PC-3 (cell line): Measurements from ENCODE around the gene ZNF3. TPM values are rescaled to one million over a fixed set of nuclear protein-coding genes. Genes with fewer than 3 reads are reported as not detected.
A peak's percentile ranks its signal among the peaks of the same experiment; 100 is the strongest.

Source experiments
- ATAC-seq: fragments of 200-7000 bp; cut with Tn5 transposase; 2 replicates; pipeline ENCODE4 v1.9.1; 2020; ENCODE audit warnings: mild to moderate bottlenecking, moderate library complexity
- BruUV-seq: library from RNA; stranded (reverse); fragments of 400-500 nt; replicated peaks from 2 replicates; lab custom pipeline; 2021; lab: Mats Ljungman, UMichigan
- CTCF ChIA-PET: fragments of 300-600 bp; sonication (Branson Sonifier 250); formaldehyde crosslinking; loops from one replicate; lab custom pipeline; 2022; ENCODE audit warnings: antibody characterized with exemption; lab: Charles Lee
- POLR2A ChIA-PET: fragments of 300-600 bp; sonication (Branson Sonifier 250); formaldehyde crosslinking; loops from one replicate; lab custom pipeline; 2022; ENCODE audit warnings: antibody characterized with exemption; ENCODE audit not compliant: unreplicated experiment; lab: Charles Lee
- DNase-seq: peaks from one replicate; pipeline ENCODE4 v3.0.0-alpha.2; 2015
- H2AFZ ChIP-seq: fragments of 300-600 bp; sonication (generic); 2 replicates; pipeline ENCODE4 v1.6.0; 2016; ENCODE audit warnings: antibody characterized with exemption, low read length
- H3F3A ChIP-seq: fragments of 300-600 bp; sonication (generic); one replicate; pipeline ENCODE4 v1.6.0; 2017; ENCODE audit warnings: antibody characterized with exemption, low read length, control low read depth, mild to moderate bottlenecking; ENCODE audit not compliant: unreplicated experiment
- H3K27ac ChIP-seq: fragments of 300-600 bp; sonication (generic); 2 replicates; pipeline ENCODE4 v1.5.1; 2016; ENCODE audit warnings: mild to moderate bottlenecking, low read length
- H3K27me3 ChIP-seq: fragments of 300-600 bp; sonication (generic); 2 replicates; pipeline ENCODE4 v1.6.1; 2016; ENCODE audit warnings: low read length, mixed read lengths
- H3K36me3 ChIP-seq: fragments of 300-600 bp; sonication (generic); 2 replicates; pipeline ENCODE4 v1.6.1; 2016; ENCODE audit warnings: low read depth, mixed run types, low read length, mixed read lengths
- H3K4me1 ChIP-seq: fragments of 300-600 bp; sonication (generic); 2 replicates; pipeline ENCODE4 v1.5.1; 2016; ENCODE audit warnings: low read length; ENCODE audit not compliant: insufficient read depth
- H3K4me2 ChIP-seq: fragments of 300-600 bp; sonication (generic); 2 replicates; pipeline ENCODE4 v1.6.0; 2016; ENCODE audit warnings: low read length
- H3K4me3 ChIP-seq: fragments of 300-600 bp; sonication (generic); 2 replicates; pipeline ENCODE4 v1.5.1; 2016; ENCODE audit warnings: mild to moderate bottlenecking, low read length, mixed read lengths
- H3K79me2 ChIP-seq: fragments of 300-600 bp; sonication (generic); 2 replicates; pipeline ENCODE4 v1.6.1; 2017; ENCODE audit warnings: low read length, mixed read lengths
- H3K9ac ChIP-seq: fragments of 300-600 bp; sonication (generic); 2 replicates; pipeline ENCODE4 v1.6.0; 2016; ENCODE audit warnings: mild to moderate bottlenecking, low read length
- H3K9me2 ChIP-seq: fragments of 300-600 bp; sonication (generic); replicated peaks from 2 replicates; pipeline ENCODE4 v1.6.1; 2016; ENCODE audit warnings: mixed run types, low read length, mixed read lengths
- H3K9me3 ChIP-seq: fragments of 300-600 bp; sonication (generic); 2 replicates; pipeline ENCODE4 v1.6.1; 2016; ENCODE audit warnings: low read length, mixed read lengths
- H4K20me1 ChIP-seq: fragments of 300-600 bp; sonication (generic); 2 replicates; pipeline ENCODE4 v1.6.1; 2016; ENCODE audit warnings: low read length, mixed read lengths
- EZH2 ChIP-seq: fragments of 300-600 bp; sonication (generic); IDR thresholded peaks from one replicate; pipeline ENCODE4 v1.6.1; 2017; ENCODE audit warnings: antibody characterized with exemption, mild to moderate bottlenecking, low read length; ENCODE audit not compliant: unreplicated experiment
- EZH2phosphoT487 ChIP-seq: fragments of 300-600 bp; sonication (generic); IDR thresholded peaks from 2 replicates; pipeline ENCODE4 v1.6.1; 2018; ENCODE audit warnings: mild to moderate bottlenecking, antibody characterized with exemption, low read length, borderline replicate concordance
- intact Hi-C: fragments of 100-400 bp; cut with micrococcal nuclease; formaldehyde crosslinking; loops from 2 replicates; pipeline ENCODE4 v1.9.0; 2023
- total RNA-seq: library from RNA; depleted of rRNA; stranded (reverse); fragments of >200 nt; gene quantifications from 2 replicates; pipeline ENCODE4 v1.2.3, GENCODE V29; 2014
- TF ChIP-seq, protein P1 (sequence below): fragments of 300-600 bp; sonication (generic); conservative IDR thresholded peaks from 2 replicates; pipeline ENCODE4 v1.5.1; 2017; ENCODE audit warnings: antibody characterized with exemption, low read depth, mild to moderate bottlenecking, low read length

Gene ZNF3
- total RNA-seq, 1 experiment from 2014 or later = 16.5 TPM

DNA sequence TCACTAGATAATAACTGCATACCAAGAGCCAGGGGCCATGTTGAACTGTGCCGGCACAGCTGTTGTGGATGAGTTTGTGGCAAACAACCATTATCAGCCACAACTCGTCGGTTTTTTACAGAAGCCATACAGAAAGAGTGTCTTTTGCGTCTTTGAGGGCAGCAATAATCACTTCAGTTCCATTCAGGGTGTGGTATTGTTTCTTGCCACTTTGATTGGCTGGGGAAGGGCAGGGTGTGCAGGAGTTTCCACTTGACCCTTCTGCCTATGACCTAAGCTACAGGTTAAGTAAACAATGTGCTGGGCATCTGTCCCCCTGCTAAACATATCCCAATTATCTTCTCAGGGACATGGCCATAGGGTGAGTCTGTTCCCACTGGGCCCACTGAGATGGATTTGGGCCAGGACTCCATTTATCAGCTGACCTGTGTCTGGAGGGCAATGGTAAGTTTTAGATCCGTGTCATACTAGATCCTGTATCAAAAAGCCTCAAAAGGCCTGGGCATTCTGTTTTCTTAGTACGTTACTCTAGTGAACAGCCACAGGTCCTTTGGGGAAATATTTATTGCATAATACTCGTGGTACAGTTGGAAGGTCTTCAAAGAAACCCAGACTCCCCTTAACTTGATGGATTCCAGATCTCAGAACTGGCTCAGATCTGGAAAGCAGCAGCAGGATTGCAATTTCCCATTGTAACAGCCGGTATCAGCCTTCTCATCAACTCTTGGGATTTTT is 15.9 kb downstream of the ZNF3 start:
- H3K27ac ChIP-seq = no peak overlapping the region
- ChIA-PET POLR2A (no interaction called here), CTCF (no interaction called here)
- no peak overlapping the region for H3K9ac ChIP-seq
- H3K9me3 ChIP-seq = no peaks in the 10 kb centered on the region
- H3K27me3 ChIP-seq = no peaks in the 10 kb centered on the region
- TF ChIP-seq, protein P1, sequence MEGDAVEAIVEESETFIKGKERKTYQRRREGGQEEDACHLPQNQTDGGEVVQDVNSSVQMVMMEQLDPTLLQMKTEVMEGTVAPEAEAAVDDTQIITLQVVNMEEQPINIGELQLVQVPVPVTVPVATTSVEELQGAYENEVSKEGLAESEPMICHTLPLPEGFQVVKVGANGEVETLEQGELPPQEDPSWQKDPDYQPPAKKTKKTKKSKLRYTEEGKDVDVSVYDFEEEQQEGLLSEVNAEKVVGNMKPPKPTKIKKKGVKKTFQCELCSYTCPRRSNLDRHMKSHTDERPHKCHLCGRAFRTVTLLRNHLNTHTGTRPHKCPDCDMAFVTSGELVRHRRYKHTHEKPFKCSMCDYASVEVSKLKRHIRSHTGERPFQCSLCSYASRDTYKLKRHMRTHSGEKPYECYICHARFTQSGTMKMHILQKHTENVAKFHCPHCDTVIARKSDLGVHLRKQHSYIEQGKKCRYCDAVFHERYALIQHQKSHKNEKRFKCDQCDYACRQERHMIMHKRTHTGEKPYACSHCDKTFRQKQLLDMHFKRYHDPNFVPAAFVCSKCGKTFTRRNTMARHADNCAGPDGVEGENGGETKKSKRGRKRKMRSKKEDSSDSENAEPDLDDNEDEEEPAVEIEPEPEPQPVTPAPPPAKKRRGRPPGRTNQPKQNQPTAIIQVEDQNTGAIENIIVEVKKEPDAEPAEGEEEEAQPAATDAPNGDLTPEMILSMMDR = no peak
- TF ChIP-seq EZH2 = no peak
- TF ChIP-seq EZH2phosphoT487 = no peak
- H3K79me2 ChIP-seq = no peaks in the 10 kb centered on the region
- H2AFZ ChIP-seq = no peak overlapping the region
- H4K20me1 ChIP-seq = no peaks in the 10 kb centered on the region
- BruUV-seq = no TSS peak
- H3K4me2 ChIP-seq = no peak overlapping the region
- H3K4me3 ChIP-seq = no peak overlapping the region
- H3F3A ChIP-seq = no peaks in the 10 kb centered on the region
- ATAC-seq = no peak
- H3K9me2 ChIP-seq = no peaks in the 10 kb centered on the region
- peaks cover 9% of the 10 kb centered on the region for H3K36me3 ChIP-seq
- DNase-seq = no peak
- no peaks in the 10 kb centered on the region for H3K4me1 ChIP-seq
- intact Hi-C loops = no loop called here

DNA sequence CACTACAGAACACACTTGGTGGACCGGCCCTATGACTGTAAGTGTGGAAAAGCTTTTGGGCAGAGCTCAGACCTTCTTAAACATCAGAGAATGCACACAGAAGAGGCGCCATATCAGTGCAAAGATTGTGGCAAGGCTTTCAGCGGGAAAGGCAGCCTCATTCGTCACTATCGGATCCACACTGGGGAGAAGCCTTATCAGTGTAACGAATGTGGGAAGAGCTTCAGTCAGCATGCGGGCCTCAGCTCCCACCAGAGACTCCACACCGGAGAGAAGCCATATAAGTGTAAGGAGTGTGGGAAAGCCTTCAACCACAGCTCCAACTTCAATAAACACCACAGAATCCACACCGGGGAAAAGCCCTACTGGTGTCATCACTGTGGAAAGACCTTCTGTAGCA is 17.4 kb downstream of the ZNF3 start:
- Histone ChIP-seq H3K27ac (no peak overlapping the region), H3K4me3 (no peak overlapping the region), H3K9me2 (no peaks in the 10 kb centered on the region), H3F3A (no peaks in the 10 kb centered on the region), H3K4me2 (no peak overlapping the region), H3K79me2 (no peaks in the 10 kb centered on the region), H3K9me3 (no peaks in the 10 kb centered on the region), H3K27me3 (no peaks in the 10 kb centered on the region), H3K4me1 (no peaks in the 10 kb centered on the region), H3K36me3 (no peaks in the 10 kb centered on the region), H3K9ac (no peak overlapping the region), H2AFZ (no peak overlapping the region), H4K20me1 (no peaks in the 10 kb centered on the region)
- BruUV-seq = TSS peak; percentile 20
- CTCF ChIA-PET = interaction anchor here (0.7 kb wide), 1 partner anchor 62 kb away, joined by 4 read pairs; no protein-coding TSS in a partner anchor
- ATAC-seq (no peak), DNase-seq (no peak)
- TF ChIP-seq, protein P1 = no peak
- TF ChIP-seq EZH2phosphoT487 (no peak), EZH2 (no peak)
- intact Hi-C loops = no loop called here
- POLR2A ChIA-PET = no interaction called here

DNA sequence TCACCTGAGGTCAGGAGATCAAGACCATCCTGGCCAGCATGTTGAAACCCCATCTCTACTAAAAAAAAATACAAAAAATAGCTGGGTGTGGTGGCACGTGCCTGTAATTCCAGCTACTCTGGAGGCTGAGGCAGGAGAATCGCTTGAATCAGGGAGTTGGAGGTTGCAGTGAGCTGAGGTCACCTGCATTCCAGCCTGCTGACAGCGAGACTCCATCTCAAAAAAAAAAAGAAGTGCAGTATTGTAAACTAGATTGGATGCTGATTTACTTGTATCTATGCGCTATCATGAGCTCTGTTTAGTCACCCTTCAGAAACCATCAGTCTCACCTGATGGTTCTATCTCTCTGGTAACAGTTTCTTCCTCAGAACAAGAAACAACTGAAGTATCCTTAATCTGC is 18.1 kb downstream of the ZNF3 start:
- Histone ChIP-seq H3K79me2 (no peaks in the 10 kb centered on the region), H3K9me3 (no peaks in the 10 kb centered on the region), H2AFZ (no peak overlapping the region), H4K20me1 (no peaks in the 10 kb centered on the region), H3K36me3 (no peaks in the 10 kb centered on the region), H3K27ac (no peak overlapping the region), H3K9ac (no peak overlapping the region), H3K4me1 (no peaks in the 10 kb centered on the region), H3K4me2 (no peak overlapping the region), H3K4me3 (no peak overlapping the region), H3K9me2 (no peaks in the 10 kb centered on the region), H3F3A (no peaks in the 10 kb centered on the region), H3K27me3 (no peaks in the 10 kb centered on the region)
- ChIA-PET POLR2A (no interaction called here), CTCF (no interaction called here)
- DNase-seq = no peak
- TF ChIP-seq EZH2phosphoT487 (no peak), EZH2 (no peak)
- TF ChIP-seq, protein P1 = no peak
- no TSS peak for BruUV-seq
- ATAC-seq = no peak
- intact Hi-C loops = no loop called here
